ENCODE data around the gene STRAP. TPM values are rescaled to one million over a fixed set of nuclear protein-coding genes. Genes with fewer than 3 reads are reported as not detected.
"Not testable (repeated sequence)": the region's sequence is repeated elsewhere in the genome, so short reads cannot be mapped to it uniquely, and the experiment has no call there.

The STRAP gene
- total and polyA plus RNA-seq, 10 of the 15 experiments (the other 5 are each of a cell fraction or from before 2014, with no cell fraction given), result 64.3 to 281 (median 119) TPM

GRCh38 chr12:15910864-15911721 is 28.9 kb downstream of the STRAP start, which contains the start of gene DERA (continued):
- TF ChIP-seq PRDM15 (CRISPR knock-in tag; IDR thresholded peaks at IDR 0.05), result no peak

GRCh38 chr12:15911931-15912330 is 29.7 kb downstream of the STRAP start:
- in situ Hi-C loops (cut with MboI), result not testable (repeated sequence)
- TSS peak; percentile 71 for BruUV-seq (replicated peaks)
- RAD21 ChIA-PET (ENCODE audit: unreplicated experiment), result interaction anchor here (2.4 kb wide), 1 partner anchor 16 kb away, joined by 13 read pairs; no protein-coding TSS in a partner anchor

GRCh38 chr12:15914131-15914530 is 31.9 kb downstream of the STRAP start:
- CTCF ChIA-PET, result interaction anchor here (0.7 to 10.2 kb wide), 7 partner anchors 7 to 329 kb away, joined by 3 to 115 read pairs (median 3); no protein-coding TSS in a partner anchor
- H3K27ac ChIP-seq (ENCODE audit: control insufficient read depth, insufficient read depth); H2AFZ ChIP-seq (ENCODE audit: control insufficient read depth, low read depth, low read length); H3K4me1 ChIP-seq (ENCODE audit: control insufficient read depth, insufficient read depth, low read length); FAIRE-seq; H3K36me3 ChIP-seq (ENCODE audit: control insufficient read depth in 2 of 2, insufficient read depth in 2 of 2, low read length in 1 of 2); H3K4me3 ChIP-seq; H4K20me1 ChIP-seq (ENCODE audit: control insufficient read depth, insufficient read depth); H3K9ac ChIP-seq (ENCODE audit: control insufficient read depth, insufficient read depth, low read length); H3K9me3 ChIP-seq (replicated peaks; ENCODE audit: control insufficient read depth, insufficient read depth, low read length); H3K4me2 ChIP-seq (ENCODE audit: control insufficient read depth, insufficient read depth); H3K27me3 ChIP-seq (replicated peaks in 1 of 2; ENCODE audit: control insufficient read depth in 2 of 2, insufficient read depth in 2 of 2, low read length in 1 of 2); in situ Hi-C loops (cut with MboI); intact Hi-C loops (cut with micrococcal nuclease; ENCODE audit: unreplicated experiment); ATAC-seq; H3K79me2 ChIP-seq (ENCODE audit: control insufficient read depth, insufficient read depth, low read length); DNase-seq (ENCODE audit: low read depth, low spot score); BruUV-seq (replicated peaks): not testable (repeated sequence)
- POLR2A ChIA-PET, result interaction anchor here (0.5 to 1.9 kb wide), 4 partner anchors 10 to 752 kb away, joined by 3 to 6 read pairs (median 5); partner anchors contain the start of gene STRAP
- SMC1A ChIA-PET (ENCODE audit: uncharacterized antibody, unreplicated experiment), result interaction anchor here (0.6 to 2.0 kb wide), 4 partner anchors 16 to 324 kb away, joined by 3 to 21 read pairs (median 4); no protein-coding TSS in a partner anchor
- WGBS (ENCODE audit: insufficient coverage, insufficient replicate concordance, low lambda C conversion rate, missing lambda C conversion rate), result 93% methylated on average over 5 of the region's 5 CpGs
- RAD21 ChIA-PET (ENCODE audit: unreplicated experiment), result interaction anchor here (0.5 to 0.9 kb wide), 2 partner anchors 11 to 17 kb away, joined by 3 read pairs; no protein-coding TSS in a partner anchor

More at GRCh38 chr12:15911931-15912330, 29.7 kb downstream of the STRAP start:
- H4K20me1 ChIP-seq (ENCODE audit: control insufficient read depth, insufficient read depth); H3K79me2 ChIP-seq (ENCODE audit: control insufficient read depth, insufficient read depth, low read length); intact Hi-C loops (cut with micrococcal nuclease; ENCODE audit: unreplicated experiment); DNase-seq (ENCODE audit: low read depth, low spot score); FAIRE-seq; H3K36me3 ChIP-seq (ENCODE audit: control insufficient read depth in 2 of 2, insufficient read depth in 2 of 2, low read length in 1 of 2); H3K9me3 ChIP-seq (replicated peaks; ENCODE audit: control insufficient read depth, insufficient read depth, low read length); H3K4me1 ChIP-seq (ENCODE audit: control insufficient read depth, insufficient read depth, low read length); H3K27me3 ChIP-seq (replicated peaks in 1 of 2; ENCODE audit: control insufficient read depth in 2 of 2, insufficient read depth in 2 of 2, low read length in 1 of 2): not testable (repeated sequence)
- CTCF ChIA-PET, result interaction anchor here (1.5 to 10.2 kb wide), 5 partner anchors 12 to 379 kb away, joined by 3 to 115 read pairs (median 17); no protein-coding TSS in a partner anchor
- POLR2A ChIA-PET, result interaction anchor here (0.6 to 1.8 kb wide), 5 partner anchors 9 to 36 kb away, joined by 3 to 10 read pairs (median 4); no protein-coding TSS in a partner anchor
- Histone ChIP-seq H3K9ac (ENCODE audit: control insufficient read depth, insufficient read depth, low read length) (peak overlapping the region; percentile 96), H3K4me2 (ENCODE audit: control insufficient read depth, insufficient read depth) (peak overlapping the region; percentile 53), H3K27ac (ENCODE audit: control insufficient read depth, insufficient read depth) (peak overlapping the region; percentile 88), H3K4me3 (peak overlapping the region; percentile 73), H2AFZ (ENCODE audit: control insufficient read depth, low read depth, low read length) (peak overlapping the region; percentile 86)
- WGBS (ENCODE audit: insufficient coverage, insufficient replicate concordance, low lambda C conversion rate, missing lambda C conversion rate), result 36% methylated on average over 3 of the region's 5 CpGs
- ATAC-seq, result peak; percentile 24
- SMC1A ChIA-PET (ENCODE audit: uncharacterized antibody, unreplicated experiment), result interaction anchor here (0.9 to 3.9 kb wide), 8 partner anchors 14 to 325 kb away, joined by 3 to 33 read pairs (median 6); no protein-coding TSS in a partner anchor

All from GM12878 (cell line).